Islet of Langerhans (tissue), 1 donor: ENCODE measurements around the gene CNTN3.

Experiments used
- FAIRE-seq: peaks from one replicate; lab custom pipeline; 2011; peaks lifted over from hg19 to GRCh38; lab: Jason Lieb, UNC

Gene CNTN3

DNA sequence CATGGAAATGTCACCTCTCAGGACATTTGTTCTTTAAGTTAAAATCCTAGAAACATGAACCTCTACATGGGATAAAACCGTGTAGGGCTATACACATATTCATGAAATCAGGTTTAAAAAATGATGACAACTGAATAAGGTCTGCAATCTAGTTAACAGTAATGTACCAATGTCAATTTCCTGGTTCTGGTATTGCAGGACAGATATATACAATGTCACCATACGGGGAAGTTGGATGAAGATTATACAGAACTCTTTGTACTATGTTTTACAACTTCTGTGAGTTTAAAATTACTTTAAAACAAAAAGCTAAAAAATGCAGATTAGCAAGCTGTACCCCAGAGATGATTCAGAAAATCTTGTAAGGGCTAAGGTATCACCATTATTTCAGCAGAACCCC lies 6.7 kb downstream of the CNTN3 start:
- no peak for FAIRE-seq

- no peak for FAIRE-seq
Measured at GRCh38 chr3:74606996-74607395, 7.5 kb downstream of the CNTN3 start.

GRCh38 chr3:74605437-74605836 lies 9.0 kb downstream of the CNTN3 start:
- FAIRE-seq, result no peak

DNA sequence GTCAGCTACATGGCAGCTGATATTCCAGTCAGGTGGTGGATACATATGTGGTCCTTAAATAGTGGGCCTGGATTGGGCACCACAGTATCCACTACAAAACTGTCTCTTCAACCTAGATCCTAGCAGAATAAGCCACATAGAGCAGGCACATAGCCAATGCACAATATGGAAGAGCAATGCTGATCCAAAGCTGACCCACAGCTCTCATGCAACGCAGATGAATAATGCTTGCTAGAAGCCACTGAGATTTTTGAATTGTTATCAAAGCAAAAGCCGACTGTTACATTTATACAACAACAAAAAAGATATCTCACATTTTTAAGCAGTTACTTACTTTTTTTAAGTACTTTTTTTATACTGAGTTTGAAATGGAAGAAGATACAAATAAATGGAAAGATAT lies 11.2 kb downstream of the CNTN3 start:
- FAIRE-seq, result no peak

DNA sequence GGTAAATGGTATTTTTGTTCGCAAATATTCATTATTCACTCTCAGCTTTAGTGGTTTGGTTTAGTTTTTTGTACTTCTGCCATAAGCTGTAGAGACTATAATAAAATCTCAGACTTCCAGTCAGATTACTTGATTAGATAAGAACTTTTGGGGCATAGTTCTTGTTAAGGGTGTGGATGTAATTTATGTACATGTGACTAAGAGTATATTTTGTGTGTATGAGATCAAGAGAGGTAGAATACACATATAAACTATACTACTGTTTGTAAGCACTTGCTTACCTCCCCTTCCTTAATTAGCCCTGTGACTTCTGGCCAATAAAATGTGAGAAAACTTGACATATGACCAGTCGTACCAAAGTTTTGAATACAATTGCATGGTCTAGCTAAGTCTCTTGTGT lies 12.0 kb downstream of the CNTN3 start:
- FAIRE-seq, result no peak

DNA sequence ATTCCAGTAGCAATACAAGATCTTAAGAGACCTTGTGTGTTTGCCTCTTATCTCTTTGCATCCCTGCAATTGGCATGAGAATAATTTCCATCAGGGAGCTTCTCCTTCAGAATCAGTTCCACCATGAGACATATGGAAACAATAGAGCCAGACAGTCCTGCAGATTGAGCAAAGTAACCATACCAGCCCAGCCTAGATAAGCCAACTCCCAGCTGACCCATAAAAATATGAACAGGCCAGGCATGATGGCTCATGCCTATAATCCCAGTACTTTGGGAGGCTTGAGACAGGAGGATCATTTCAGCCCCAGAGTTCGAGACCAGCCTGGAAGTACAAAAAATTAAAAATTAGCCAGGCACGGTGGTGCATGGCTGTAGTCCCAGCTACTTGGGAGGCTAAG lies 12.7 kb downstream of the CNTN3 start:
- FAIRE-seq, result no peak

DNA sequence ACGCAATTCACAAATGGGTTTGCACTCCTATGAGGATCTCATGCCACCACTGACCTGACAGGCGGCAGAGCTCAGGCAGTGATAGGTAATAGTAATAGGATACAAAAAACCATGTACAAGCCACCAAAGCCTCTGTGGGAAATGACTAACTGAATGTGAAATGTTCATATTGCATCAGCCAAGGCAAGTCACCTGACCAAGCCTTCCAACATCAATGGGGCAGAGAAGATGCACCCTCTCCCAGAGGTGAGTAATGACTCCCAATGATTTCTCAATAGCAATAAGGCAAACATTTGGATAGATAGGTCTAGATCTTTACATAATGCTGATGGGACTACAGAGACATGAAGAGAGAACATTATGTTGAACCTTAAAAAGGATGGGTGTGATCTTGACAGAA lies 14.9 kb downstream of the CNTN3 start:
- no peak for FAIRE-seq

DNA sequence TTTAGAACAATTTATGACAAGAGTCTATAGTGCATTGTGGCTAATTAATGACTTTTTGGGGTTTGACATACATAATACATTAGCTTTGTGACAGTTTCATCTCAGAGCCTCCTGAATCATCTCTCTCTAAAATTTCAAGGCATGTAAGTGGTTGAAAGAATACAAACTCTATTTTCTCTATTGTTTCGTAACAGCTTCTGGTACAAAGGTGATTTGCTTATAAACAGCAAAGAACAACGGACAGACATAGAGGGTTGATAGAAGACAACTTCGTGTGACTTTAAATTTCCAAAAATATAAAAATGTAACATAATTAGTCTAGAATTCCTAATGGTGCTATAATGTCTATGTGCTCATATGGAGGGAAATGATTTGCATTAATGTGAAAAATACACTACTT lies 21.3 kb downstream of the CNTN3 start:
- no peak for FAIRE-seq

GRCh38 chr3:74592359-74592758 lies 22.1 kb downstream of the CNTN3 start:
- FAIRE-seq, result no peak

GRCh38 chr3:74591946-74592345 lies 22.5 kb downstream of the CNTN3 start:
- FAIRE-seq, result no peak

GRCh38 chr3:74591342-74591741 lies 23.1 kb downstream of the CNTN3 start:
- FAIRE-seq, result no peak

DNA sequence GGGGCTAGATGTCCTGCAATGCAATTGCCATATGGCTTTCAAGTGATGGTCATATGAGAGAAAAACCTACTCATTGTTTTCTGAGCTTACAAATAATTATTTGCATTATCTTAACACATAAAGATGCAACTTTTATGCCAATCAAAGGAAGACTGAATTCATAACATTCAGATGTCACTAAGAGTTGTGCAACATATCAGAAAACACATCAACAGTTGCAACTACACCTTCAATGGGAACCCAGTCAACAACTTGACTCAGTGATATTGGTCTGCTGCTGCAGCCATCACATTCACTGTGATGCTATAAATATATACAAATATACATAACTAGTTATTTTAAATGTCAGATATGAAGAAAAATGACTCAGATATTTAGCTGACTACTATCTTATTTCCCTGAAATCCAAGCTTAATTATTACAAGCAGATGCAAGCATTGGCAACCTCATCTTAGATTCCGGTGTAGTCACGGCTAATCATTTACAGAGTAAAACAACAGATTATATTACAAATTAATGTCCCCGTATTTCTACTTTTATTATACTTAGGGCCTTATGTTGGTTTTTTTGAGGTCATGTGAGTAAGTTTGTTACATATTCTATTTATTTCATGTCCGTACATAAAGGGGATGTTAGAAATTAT lies 23.7 kb downstream of the CNTN3 start:
- no peak for FAIRE-seq

DNA sequence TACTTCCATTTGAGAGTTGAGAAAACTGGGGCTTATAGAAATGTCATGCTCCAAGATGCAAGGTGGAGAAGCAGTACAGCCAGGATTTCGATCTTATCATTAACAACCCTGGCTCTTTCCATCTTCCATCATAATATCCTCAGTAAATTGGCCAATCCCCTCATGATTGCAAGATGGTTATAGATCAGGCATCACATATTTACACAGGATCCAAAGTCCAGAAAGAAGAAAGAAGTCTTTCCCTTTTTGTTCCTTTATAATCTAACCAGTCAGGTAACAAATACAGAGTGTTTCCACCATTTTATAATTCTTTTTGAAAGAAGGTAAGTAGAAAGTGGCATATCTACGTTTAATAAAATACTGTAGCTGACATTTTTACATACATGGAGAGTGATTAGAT lies 29.7 kb downstream of the CNTN3 start:
- no peak for FAIRE-seq

- FAIRE-seq, result no peak
Measured at GRCh38 chr3:74582982-74583381, 31.5 kb downstream of the CNTN3 start.

DNA sequence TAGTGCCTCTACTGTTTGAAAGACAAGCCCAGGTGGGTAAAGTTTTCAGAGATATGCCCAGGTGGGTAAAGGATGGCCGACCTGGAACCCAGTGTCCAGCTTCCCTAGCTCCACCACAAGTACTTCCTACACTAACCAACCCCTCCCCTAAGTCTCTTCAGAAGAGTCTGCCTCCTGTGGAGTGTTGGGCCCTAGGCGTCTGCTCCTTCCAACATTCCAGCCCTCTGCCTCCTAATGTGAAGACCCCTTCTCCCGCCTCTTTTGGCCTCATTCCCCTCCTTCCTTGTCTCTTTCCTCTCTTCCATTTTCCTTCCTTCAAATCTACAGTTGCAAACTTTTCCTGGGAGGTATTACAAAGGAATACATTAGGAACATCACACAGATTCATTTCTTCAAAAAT lies 38.6 kb downstream of the CNTN3 start:
- FAIRE-seq, result no peak

- no peak for FAIRE-seq
Measured at GRCh38 chr3:74571118-74571517, 43.3 kb downstream of the CNTN3 start.
